IPS-NIHi7 (cell line): ENCODE data around the gene UVRAG.

Experiments
- DNase-seq: peaks from one replicate; pipeline ENCODE4 v3.0.0; 2012; ENCODE audit warnings: mixed read lengths; ENCODE audit errors: extremely low spot score

The UVRAG gene

GRCh38 chr11:76143274-76143673, 328.3 kb downstream of the UVRAG start:
- DNase-seq = no peak

GRCh38 chr11:76147106-76147740, 332.2 kb downstream of the UVRAG start:
- DNase-seq = no peak

- DNase-seq = no peak
These were observed 333.2 kb downstream of the UVRAG start for GRCh38 chr11:76148231-76148630.

DNA sequence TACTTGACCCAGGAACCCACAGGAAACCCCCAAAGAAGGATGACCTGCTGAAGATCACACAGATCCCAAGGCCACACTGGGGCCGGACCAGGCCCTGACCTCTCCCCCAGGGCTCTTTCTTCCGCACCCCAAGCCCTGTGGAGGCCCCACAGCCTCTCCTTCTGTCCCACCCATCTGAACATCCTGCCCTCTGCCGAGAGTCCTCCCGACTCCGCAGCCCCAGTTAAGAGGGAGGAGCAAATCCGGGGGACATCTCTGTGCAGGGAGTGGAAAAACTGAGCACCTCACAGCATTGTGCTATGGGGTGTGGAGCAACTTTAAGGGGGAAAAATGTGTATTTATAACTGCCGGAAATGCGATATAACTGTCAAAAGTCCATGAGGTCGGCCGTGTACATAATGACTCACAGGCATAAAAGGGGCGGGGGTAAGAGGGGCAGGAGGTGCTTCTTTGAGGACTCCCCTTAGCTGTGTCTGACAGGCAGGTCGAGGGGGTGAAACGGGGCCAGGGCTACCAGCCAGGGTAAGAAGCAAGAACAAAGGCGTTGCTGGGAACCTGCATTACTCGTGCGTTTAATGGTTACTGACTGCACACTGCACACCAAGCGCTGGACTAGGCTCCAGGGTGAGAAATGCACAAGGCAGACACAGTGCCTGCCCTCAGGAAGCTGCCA, 334.1 kb downstream of the UVRAG start:
- DNase-seq = no peak

GRCh38 chr11:76149713-76150112, 334.7 kb downstream of the UVRAG start:
- DNase-seq = no peak

GRCh38 chr11:76150141-76150540, 335.1 kb downstream of the UVRAG start:
- DNase-seq = no peak

- DNase-seq = no peak
These were observed 336.6 kb downstream of the UVRAG start for GRCh38 chr11:76151556-76152085.

- DNase-seq = peak; percentile 93
These were observed 337.2 kb downstream of the UVRAG start for GRCh38 chr11:76152086-76152681.

DNA sequence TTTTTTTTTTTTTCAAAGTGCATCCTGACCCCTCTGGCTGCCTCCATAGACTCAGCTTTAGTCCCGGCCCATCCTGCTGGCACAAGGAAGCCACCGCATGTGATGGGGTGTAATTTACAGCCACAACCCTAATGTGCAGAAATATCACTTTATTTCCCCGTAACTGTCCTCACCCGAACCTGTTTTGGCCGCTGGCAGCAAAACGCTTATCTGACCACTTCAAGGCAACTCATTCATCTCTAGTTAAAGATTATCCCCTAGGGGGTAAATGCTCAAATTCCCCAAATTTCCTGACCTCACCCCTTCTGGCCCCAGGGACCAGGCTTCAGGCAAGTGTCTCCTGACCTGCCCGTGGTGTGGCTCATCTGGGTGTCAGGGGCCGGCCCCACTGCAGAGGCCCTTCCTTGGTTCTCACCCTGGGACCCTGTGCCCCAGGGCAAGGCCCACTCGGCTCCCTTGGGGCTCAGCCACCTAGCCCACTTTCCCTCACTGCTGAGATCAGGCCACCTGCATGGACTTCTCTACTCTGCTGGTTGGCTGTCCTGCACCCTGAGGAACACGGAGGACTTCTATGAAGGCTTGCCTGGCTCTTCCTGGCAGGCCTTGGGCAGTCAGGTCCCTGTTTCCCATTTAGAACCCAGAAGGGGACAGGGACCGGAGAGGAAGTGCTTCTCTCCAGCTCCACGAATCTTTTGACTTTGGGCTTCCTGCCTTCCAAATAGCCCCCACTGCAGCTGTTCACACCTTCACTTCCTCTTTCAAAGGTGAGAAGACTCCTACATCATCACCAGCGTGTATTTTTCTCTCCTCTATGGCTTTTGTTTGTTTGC, 337.9 kb downstream of the UVRAG start:
- DNase-seq = no peak

GRCh38 chr11:76153571-76153923, 338.5 kb downstream of the UVRAG start:
- peak; percentile 55 for DNase-seq

GRCh38 chr11:76155500-76156227, 340.7 kb downstream of the UVRAG start:
- no peak for DNase-seq

DNA sequence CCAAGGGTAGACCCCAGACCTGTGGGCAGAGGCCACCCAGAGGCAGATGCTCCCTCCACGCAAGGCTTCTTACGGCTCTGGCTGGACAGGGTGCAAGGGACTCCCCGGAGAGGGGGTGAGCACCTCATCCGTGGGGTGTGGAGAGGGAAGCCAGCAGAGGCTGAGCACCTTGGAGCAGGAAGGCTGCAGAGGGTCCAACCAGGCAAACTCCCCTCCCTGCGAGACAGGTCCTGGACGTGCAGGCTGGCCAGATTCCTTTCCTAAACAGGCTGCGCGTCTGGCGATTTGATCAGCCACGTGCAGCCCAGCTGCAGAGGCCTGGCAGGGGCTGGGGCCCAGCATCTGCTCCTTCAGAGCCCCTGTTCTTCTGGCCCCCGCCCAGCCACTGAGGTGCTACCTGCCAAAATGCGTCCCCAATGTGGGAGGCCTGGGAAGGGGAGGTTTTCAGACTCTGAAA, 342.0 kb downstream of the UVRAG start:
- no peak for DNase-seq

GRCh38 chr11:76157891-76158290, 342.9 kb downstream of the UVRAG start:
- DNase-seq = no peak

GRCh38 chr11:76158394-76159302, 343.6 kb downstream of the UVRAG start:
- no peak for DNase-seq

DNA sequence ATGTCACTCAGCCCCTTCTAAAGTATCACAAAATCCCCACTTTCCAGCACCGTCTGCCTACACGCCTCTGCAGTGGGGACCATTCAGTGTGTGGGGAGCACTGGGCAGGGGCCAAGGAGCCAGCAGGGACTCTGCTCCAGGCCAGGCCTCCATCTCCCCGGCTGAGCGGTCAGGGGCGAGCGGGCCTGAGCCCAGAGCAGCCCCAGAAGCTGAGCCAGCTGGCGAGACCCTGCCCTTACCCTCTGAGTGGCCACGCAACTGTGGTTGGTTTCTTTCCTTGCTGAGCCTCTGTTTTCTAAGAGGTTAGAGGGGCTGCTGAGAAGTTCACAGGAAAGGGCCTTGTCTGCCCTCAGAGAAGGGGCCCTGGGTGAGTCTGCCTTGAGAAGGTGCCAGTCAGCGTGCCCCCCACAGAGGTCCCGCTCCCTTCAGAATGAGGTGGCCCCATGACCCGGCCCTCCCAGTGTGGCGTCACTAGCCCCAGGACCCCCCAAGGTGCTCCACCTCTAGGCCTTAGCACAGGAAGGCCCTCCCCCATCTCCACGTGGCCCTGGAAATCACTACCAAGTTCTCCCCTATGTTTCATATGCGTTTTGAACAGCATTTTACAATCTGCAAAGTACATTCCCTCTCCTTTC, 344.4 kb downstream of the UVRAG start:
- DNase-seq = no peak

- no peak for DNase-seq
These were observed 345.1 kb downstream of the UVRAG start for GRCh38 chr11:76159983-76160661.

DNA sequence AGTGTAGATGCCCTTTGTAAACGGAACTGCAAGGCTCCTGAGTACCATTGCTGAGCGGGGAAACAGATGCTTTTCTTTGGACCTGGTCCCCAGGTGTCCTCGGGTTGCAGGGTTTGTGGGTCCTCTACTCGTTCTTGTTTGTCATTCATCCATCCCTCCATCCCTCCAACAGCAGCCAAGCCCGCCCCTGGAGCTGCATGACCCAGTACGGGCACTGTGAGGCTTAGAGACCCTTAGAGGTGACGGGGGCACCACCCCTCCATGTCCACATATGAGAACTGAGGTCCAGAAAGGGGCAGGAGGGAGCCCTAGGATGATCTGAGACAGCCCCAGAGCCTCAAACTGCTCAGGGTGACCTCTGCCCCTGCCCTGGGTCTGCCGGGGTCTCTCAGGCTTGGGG, 345.8 kb downstream of the UVRAG start:
- no peak for DNase-seq

DNA sequence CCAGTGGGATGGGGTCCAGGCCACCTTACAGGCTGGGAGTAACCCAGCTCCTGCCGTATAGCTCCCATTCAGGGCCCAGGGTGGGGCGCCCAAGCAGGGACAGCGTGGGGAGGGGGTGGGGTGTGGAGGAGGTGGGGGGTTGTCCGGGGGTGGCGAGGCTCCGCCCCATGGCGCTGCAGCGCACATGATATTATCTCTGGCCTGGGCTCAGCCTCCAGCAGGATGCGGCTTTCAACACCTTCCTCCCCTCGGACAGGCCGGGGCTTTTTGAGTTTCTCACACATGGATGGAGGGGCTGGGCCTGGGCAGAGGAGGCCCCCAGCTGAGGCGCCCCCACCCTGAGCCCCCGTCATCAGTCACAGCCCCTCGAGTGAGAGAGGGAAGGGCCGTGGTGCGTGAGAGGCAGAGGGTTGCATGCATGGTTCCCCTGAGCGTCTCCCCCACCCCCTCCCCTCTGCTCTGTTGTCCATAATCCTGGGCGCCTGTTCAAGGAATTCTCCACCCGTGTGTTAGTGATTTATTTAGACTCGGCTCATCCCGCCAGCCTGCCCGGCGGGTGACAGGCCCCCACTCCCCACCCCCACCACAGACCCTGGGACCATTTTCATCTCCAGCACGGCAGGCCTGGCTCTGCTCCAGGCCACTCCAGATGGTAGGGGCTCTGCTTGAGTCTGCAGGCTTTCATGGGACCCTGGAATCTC, 346.4 kb downstream of the UVRAG start:
- no peak for DNase-seq
